Stimulated activated CD4-positive, alpha-beta T cell treated with anti-CD3 and anti-CD28 coated beads, Interleukin-1b, Interleukin-23, amount 100 ng/mL, for 4 hours (primary cell): ENCODE results near the gene TRIM52.
"Not testable (repeated sequence)": the region's sequence is repeated elsewhere in the genome, so short reads cannot be mapped to it uniquely, and the experiment has no call there.

Source experiments
- DNase-seq, 2 donors: peaks; one replicate each; pipeline ENCODE4 v3.0.0-alpha.2; 2020; ENCODE audit warnings: low read depth in 2 of 2

Gene TRIM52

GRCh38 chr5:181260720-181261319 lies at the start of gene TRIM52:
TSS of gene TRIM52 (minus strand) at chr5:181261143. CDS start at chr5:181260813, 330 bp downstream.
- DNase-seq = peak; percentile 87 to 88

GRCh38 chr5:181287331-181287730 lies 26.4 kb upstream of the TRIM52 start:
- DNase-seq = not testable (repeated sequence)

GRCh38 chr5:181285962-181286705 lies 25.2 kb upstream of the TRIM52 start:
- not testable (repeated sequence) for DNase-seq

GRCh38 chr5:181283841-181284755 lies 23.2 kb upstream of the TRIM52 start:
- not testable (repeated sequence) for DNase-seq

- no peak for DNase-seq
These were observed 22.4 kb upstream of the TRIM52 start for GRCh38 chr5:181283347-181283746.

DNA sequence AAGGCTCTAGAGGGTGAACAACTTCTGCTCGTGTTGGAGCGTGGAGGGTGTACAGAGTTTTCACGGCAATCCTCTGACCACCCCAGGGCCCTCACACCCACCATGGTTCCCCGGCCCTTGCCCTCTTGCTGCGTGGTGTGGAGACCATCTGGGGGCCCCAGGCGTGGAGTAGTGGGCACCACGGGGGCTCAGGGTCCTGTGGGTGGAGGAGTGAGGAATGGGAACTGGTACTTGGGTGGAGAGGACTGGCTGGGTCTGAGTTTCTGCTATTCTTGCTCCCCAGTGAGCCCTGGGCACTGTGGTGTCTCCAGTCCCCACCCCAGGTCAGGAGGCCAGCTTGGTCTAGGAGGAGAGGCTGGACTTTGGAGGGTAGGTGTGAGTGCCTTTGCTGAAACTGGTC lies 21.9 kb upstream of the TRIM52 start:
- DNase-seq = no peak

DNA sequence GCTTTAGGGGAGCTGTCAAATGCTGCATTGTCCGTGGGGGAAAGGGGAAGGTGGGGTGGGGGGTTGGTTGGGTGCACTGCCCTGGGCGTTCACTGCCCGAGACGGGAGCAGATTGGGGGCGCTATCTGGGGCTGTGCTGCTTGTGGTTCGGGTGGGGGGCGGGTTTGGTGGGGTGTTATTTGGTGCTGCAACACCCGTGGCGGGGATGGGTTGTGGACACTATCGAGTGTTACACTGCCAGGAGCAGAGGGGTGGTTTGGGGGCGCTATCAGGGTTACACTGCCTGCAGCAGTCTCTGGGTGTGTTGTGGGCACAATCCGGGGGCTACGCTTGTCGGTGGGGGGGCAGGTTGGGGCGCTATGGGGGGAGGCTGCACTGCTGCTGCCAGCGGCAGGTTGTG lies 21.5 kb upstream of the TRIM52 start:
- not testable (repeated sequence) for DNase-seq

- no peak for DNase-seq
These were observed 21.0 kb upstream of the TRIM52 start for GRCh38 chr5:181281984-181282316.

GRCh38 chr5:181281077-181281983 lies 20.4 kb upstream of the TRIM52 start:
- no peak for DNase-seq

DNA sequence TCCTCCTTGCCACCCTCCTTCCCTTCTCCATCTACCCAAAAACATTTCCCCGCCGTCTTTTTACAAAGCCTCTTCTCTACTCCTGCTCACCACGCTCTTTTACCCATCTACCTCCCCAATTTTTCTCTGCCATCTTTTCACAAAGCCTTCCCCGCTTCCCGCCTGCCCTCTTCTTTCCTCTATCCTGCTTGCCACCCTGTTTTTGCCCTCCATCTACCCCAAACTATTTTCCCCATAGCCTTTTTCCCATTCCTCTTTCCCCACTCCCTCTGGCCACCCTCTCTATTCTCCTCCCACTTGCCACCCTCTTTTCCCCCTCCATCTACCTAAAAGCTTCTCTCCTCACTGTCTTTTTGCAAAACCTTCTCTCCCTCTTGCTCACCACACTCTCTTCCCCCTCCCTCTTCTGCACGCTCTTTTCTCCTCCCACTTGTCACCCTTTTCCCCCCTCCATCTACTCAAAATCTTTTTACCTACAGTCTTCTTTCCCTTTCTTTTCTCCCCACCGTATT lies 19.4 kb upstream of the TRIM52 start:
- DNase-seq = no peak

DNA sequence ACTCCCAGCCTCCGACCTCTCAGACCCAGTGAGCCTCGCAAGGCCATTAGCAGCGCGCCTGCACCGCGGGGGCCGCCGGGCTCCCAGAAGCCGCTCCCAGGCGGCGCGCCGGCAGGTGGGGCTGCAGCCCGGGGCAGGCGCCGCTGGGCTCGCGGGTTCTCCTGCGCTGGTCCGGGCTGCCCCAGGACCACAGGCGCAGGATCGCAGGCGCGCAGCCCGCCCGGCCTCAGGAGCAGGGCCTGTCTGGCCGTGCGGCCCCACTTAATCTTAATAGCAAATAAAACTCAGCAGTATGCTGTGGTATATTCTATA lies 12.4 kb upstream of the TRIM52 start:
- DNase-seq = not testable (repeated sequence)

GRCh38 chr5:181271081-181271480 lies 10.1 kb upstream of the TRIM52 start:
- no peak for DNase-seq

- DNase-seq = not testable (repeated sequence)
These were observed 7.0 kb upstream of the TRIM52 start for GRCh38 chr5:181267907-181268306.

GRCh38 chr5:181267291-181267904 lies 6.5 kb upstream of the TRIM52 start:
- not testable (repeated sequence) for DNase-seq

DNA sequence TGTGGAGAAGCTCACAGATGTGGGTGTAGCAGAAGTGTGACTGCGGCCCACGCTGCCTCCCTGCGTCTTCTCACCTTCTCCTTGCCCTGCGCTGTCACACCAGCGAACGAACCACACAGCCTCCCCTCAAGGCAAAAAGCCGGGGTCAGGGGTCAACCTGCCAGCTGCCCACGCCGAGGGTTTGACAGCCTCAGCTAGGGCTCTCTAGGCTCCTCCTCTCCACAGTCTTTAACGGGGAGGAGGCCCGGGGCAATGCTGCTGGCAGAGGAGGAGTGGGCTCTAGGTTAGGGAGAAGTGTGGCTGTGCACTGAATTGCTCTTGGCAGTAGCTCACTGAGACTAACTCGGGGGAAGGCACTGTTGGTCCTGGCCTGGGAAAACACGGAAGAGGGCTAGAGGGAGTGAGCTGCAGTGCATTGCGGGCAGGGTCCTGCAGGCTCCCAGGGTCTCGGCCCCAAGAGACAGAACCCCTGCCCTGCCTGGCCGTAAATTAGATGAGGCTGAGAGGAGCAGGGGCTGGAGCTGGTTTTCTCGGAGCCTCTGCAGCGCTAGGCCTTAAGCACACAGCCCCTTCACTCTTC lies 4.2 kb upstream of the TRIM52 start:
- DNase-seq = no peak

DNA sequence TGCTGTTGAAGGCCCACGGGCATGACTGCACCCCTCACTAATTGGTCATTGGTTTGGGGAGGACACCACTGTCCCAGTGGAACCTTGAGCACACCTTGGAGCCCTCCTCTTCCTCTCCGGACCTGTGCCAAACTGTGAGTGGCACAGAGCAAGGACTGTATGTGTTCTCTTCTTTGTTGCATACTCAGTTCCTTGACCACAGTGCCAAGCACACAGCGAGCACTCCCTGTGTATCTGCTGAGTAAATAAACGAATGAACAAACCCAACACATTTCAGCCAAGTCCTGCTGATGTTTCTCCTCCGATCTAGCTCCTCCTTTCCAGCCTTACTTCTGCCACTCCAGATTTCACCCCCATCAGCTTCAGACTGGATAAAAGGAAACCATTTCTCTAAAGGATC lies 2.7 kb upstream of the TRIM52 start:
- DNase-seq = no peak

DNA sequence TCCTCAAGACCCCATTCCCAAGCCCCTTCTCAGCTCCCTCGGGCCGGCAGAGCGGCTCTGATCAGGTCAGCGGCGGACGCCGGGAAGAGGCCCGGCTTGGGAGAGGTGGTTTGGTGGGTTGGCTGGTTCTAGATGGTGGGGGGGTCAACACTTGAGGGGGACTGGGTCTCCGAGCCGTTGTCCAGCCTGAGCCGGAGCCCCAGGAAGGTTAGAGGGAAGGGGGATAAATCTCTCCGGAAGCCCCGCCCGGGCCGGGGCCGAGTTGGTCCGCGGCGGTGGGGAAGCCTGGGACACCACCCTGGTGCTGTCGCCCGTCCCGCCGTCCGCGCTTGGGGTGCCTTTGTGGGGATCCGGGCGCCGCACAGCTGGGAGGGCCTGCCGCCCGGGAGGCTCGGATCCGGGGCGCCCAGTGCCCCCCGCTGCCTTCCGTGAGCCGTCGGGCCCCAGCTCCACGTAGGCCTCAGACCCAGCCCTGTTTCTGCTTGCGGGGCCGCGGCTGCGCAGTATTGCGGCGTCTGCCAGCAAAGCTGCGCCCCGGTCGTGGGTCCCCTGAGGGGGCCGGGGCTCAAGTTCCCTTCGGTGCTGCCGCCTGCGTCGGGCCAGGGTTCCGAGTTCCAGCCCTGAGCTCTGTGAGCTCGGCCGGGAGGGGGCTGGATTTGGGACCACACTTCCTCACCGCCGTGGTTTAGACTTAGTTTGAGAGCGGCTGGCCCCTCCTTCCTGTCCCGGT lies 542 bp upstream of the TRIM52 start:
- DNase-seq = peak; percentile 56 to 70

- DNase-seq = no peak
These were observed 796 bp downstream of the TRIM52 start for GRCh38 chr5:181259974-181260719.

- DNase-seq = no peak
These were observed 1.7 kb downstream of the TRIM52 start for GRCh38 chr5:181259283-181259682.
